ENCODE results near the gene HES7.

HES7 gene

GRCh38 chr17:8076502-8077266 lies 47.2 kb downstream of the HES7 start:
- no peak for DNase-seq (ENCODE audit: insufficient read length, low spot score)
- no peak for FAIRE-seq

- DNase-seq (ENCODE audit: insufficient read length, low spot score) (no peak), FAIRE-seq (no peak)
Observed at GRCh38 chr17:8075574-8076342, 48.1 kb downstream of the HES7 start.

GRCh38 chr17:8075081-8075480 lies 48.8 kb downstream of the HES7 start:
- no peak for FAIRE-seq

GRCh38 chr17:8074554-8074953 lies 49.4 kb downstream of the HES7 start:
- no peak for DNase-seq (ENCODE audit: insufficient read length, low spot score)
- peak; percentile 13 for FAIRE-seq

More at GRCh38 chr17:8075081-8075480, 48.8 kb downstream of the HES7 start:
- no peak for DNase-seq (ENCODE audit: insufficient read length, low spot score)

GRCh38 chr17:8073627-8074484 lies 50.0 kb downstream of the HES7 start:
- DNase-seq (ENCODE audit: insufficient read length, low spot score) (peak; percentile 88), FAIRE-seq (peak; percentile 94)

- DNase-seq (ENCODE audit: insufficient read length, low spot score) (no peak), FAIRE-seq (no peak)
Observed at GRCh38 chr17:8072729-8073461, 51.0 kb downstream of the HES7 start.

GRCh38 chr17:8072341-8072728 lies 51.6 kb downstream of the HES7 start:
- DNase-seq (ENCODE audit: insufficient read length, low spot score): no peak
- no peak for FAIRE-seq

- FAIRE-seq (no peak), DNase-seq (ENCODE audit: insufficient read length, low spot score) (no peak)
Observed at GRCh38 chr17:8071496-8071895, 52.4 kb downstream of the HES7 start.

Measured in HTR-8/SVneo (cell line).